HEK293 (cell line): ENCODE data around the gene PKD2.

ENCODE experiments used
- BCL11A ChIP-seq: fragments of 450-650 bp; formaldehyde crosslinking; IDR thresholded peaks from 2 replicates; pipeline ENCODE4 v1.5.1; 2016; ENCODE audit warnings: low read depth, missing biosample characterization, missing genetic modification characterization
- GLIS2 ChIP-seq: fragments of 450-650 bp; formaldehyde crosslinking; IDR thresholded peaks from 2 replicates; pipeline ENCODE4 v1.5.1; 2016; ENCODE audit warnings: missing biosample characterization, missing genetic modification characterization
- HOXA7 ChIP-seq: sonication (generic); formaldehyde crosslinking; IDR thresholded peaks from 2 replicates; pipeline ENCODE4 v1.8.1; 2022; ENCODE audit warnings: missing genetic modification reagents, borderline replicate concordance
- ZFP41 ChIP-seq: fragments of 450-650 bp; formaldehyde crosslinking; IDR thresholded peaks from 2 replicates; pipeline ENCODE4 v1.5.1; 2016; ENCODE audit warnings: missing biosample characterization, missing genetic modification characterization, borderline replicate concordance
- ZNF19 ChIP-seq: fragments of 450-650 bp; formaldehyde crosslinking; IDR thresholded peaks from 2 replicates; pipeline ENCODE4; 2016; ENCODE audit warnings: missing biosample characterization, missing genetic modification characterization, low read depth
- ZNF24 ChIP-seq: fragments of 450-650 bp; formaldehyde crosslinking; IDR thresholded peaks from 2 replicates; pipeline ENCODE4 v1.5.1; 2016; ENCODE audit warnings: missing biosample characterization, missing genetic modification characterization
- ZNF37A ChIP-seq: fragments of 450-650 bp; IDR thresholded peaks from 2 replicates; pipeline ENCODE4 v1.5.1; 2018; ENCODE audit warnings: missing biosample characterization, missing genetic modification characterization
- ZNF776 ChIP-seq: fragments of 450-650 bp; formaldehyde crosslinking; IDR thresholded peaks from 2 replicates; pipeline ENCODE4 v1.5.0; 2017; ENCODE audit warnings: missing biosample characterization, missing genetic modification characterization, borderline replicate concordance
- ZNF792 ChIP-seq: fragments of 450-650 bp; formaldehyde crosslinking; IDR thresholded peaks from 2 replicates; pipeline ENCODE4 v1.5.1; 2016; ENCODE audit warnings: missing biosample characterization, missing genetic modification characterization
- ZNF843 ChIP-seq: fragments of 450-650 bp; formaldehyde crosslinking; IDR thresholded peaks from 2 replicates; pipeline ENCODE4 v1.5.1; 2016; ENCODE audit warnings: missing biosample characterization, missing genetic modification characterization
- TF ChIP-seq, protein P1 (sequence below): fragments of 450-650 bp; formaldehyde crosslinking; IDR thresholded peaks from 2 replicates; pipeline ENCODE4 v1.5.1; 2016; ENCODE audit warnings: missing biosample characterization, missing genetic modification characterization
- TF ChIP-seq, protein P2 (sequence below): fragments of 450-650 bp; formaldehyde crosslinking; IDR thresholded peaks from 2 replicates; pipeline ENCODE4 v1.5.1; 2016; ENCODE audit warnings: missing biosample characterization, missing genetic modification characterization
- TF ChIP-seq, protein P3 (sequence below): fragments of 450-650 bp; formaldehyde crosslinking; IDR thresholded peaks from 2 replicates; pipeline ENCODE4 v1.5.1; 2016; ENCODE audit warnings: missing biosample characterization, missing genetic modification characterization
- TF ChIP-seq, protein P4 (sequence below): fragments of 450-650 bp; formaldehyde crosslinking; IDR thresholded peaks from 2 replicates; pipeline ENCODE4 v1.5.1; 2016; ENCODE audit warnings: missing biosample characterization, missing genetic modification characterization
- TF ChIP-seq, protein P5 (sequence below): fragments of 450-650 bp; formaldehyde crosslinking; IDR thresholded peaks from 2 replicates; pipeline ENCODE4 v1.5.1; 2016; ENCODE audit warnings: missing biosample characterization, missing genetic modification characterization
- TF ChIP-seq, protein P6 (sequence below): fragments of 450-650 bp; formaldehyde crosslinking; IDR thresholded peaks from 2 replicates; pipeline ENCODE4 v1.5.1; 2016; ENCODE audit warnings: missing biosample characterization, missing genetic modification characterization
- TF ChIP-seq, protein P7 (sequence below): fragments of 450-650 bp; formaldehyde crosslinking; IDR thresholded peaks from 2 replicates; pipeline ENCODE4 v1.5.1; 2017; ENCODE audit warnings: missing biosample characterization, missing genetic modification characterization
- TF ChIP-seq, protein P8 (sequence below): fragments of 450-650 bp; formaldehyde crosslinking; IDR thresholded peaks from 2 replicates; pipeline ENCODE4 v1.5.1; 2016; ENCODE audit warnings: missing biosample characterization, missing genetic modification characterization
- TF ChIP-seq, protein P9 (sequence below): fragments of 450-650 bp; formaldehyde crosslinking; IDR thresholded peaks from 2 replicates; pipeline ENCODE4 v1.5.1; 2016; ENCODE audit warnings: missing biosample characterization, missing genetic modification characterization

Gene PKD2

DNA sequence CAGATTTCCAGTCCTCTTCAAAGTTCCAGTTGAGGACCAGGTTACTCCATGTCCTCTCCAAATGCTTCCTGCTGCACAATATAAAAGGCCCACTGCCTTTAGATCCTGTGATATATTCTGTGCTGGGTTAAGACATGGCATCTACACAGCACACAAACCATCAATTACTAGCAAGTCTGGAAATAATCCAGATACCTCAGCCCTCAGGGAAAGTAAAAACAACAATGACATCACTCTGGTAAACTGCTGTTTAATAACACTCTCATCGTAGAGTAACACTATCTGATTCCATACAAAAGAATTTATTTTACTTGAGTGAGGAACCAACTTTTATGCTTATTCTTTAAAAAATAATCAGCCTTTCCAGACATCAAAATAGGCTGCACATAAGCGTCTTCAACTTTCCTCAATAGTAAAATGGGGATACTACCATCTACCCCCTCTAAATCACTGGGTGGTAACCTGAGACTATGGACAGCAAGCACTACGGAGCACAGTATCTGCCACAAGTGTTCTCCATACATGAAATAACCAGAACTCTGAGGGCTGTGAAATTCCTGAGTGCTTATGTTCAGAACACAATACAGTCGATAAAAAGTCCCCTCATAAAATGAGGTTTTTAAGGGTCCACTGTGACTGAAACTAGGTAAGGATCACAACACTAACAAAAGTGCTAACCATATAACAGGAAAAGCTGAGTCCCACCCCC, 97.6 kb downstream of the PKD2 start (continued):
- TF ChIP-seq ZNF843 (tag by site-specific recombination) (peak; percentile 78), GLIS2 (no peak), ZNF37A (tag by site-specific recombination) (no peak), ZNF792 (no peak), ZNF19 (tag by site-specific recombination) (no peak), BCL11A (no peak), ZNF776 (no peak), HOXA7 (CRISPR knock-in tag) (no peak), ZFP41 (tag by site-specific recombination) (no peak), ZNF24 (tag by site-specific recombination) (peak; percentile 77)
- TF ChIP-seq, protein P1, sequence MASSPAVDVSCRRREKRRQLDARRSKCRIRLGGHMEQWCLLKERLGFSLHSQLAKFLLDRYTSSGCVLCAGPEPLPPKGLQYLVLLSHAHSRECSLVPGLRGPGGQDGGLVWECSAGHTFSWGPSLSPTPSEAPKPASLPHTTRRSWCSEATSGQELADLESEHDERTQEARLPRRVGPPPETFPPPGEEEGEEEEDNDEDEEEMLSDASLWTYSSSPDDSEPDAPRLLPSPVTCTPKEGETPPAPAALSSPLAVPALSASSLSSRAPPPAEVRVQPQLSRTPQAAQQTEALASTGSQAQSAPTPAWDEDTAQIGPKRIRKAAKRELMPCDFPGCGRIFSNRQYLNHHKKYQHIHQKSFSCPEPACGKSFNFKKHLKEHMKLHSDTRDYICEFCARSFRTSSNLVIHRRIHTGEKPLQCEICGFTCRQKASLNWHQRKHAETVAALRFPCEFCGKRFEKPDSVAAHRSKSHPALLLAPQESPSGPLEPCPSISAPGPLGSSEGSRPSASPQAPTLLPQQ (tag by site-specific recombination): 0 out of 2 replicates have a peak, but pooled peaks have one; percentile 41
- TF ChIP-seq, protein P2, sequence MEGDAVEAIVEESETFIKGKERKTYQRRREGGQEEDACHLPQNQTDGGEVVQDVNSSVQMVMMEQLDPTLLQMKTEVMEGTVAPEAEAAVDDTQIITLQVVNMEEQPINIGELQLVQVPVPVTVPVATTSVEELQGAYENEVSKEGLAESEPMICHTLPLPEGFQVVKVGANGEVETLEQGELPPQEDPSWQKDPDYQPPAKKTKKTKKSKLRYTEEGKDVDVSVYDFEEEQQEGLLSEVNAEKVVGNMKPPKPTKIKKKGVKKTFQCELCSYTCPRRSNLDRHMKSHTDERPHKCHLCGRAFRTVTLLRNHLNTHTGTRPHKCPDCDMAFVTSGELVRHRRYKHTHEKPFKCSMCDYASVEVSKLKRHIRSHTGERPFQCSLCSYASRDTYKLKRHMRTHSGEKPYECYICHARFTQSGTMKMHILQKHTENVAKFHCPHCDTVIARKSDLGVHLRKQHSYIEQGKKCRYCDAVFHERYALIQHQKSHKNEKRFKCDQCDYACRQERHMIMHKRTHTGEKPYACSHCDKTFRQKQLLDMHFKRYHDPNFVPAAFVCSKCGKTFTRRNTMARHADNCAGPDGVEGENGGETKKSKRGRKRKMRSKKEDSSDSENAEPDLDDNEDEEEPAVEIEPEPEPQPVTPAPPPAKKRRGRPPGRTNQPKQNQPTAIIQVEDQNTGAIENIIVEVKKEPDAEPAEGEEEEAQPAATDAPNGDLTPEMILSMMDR: no peak
- TF ChIP-seq, protein P3, sequence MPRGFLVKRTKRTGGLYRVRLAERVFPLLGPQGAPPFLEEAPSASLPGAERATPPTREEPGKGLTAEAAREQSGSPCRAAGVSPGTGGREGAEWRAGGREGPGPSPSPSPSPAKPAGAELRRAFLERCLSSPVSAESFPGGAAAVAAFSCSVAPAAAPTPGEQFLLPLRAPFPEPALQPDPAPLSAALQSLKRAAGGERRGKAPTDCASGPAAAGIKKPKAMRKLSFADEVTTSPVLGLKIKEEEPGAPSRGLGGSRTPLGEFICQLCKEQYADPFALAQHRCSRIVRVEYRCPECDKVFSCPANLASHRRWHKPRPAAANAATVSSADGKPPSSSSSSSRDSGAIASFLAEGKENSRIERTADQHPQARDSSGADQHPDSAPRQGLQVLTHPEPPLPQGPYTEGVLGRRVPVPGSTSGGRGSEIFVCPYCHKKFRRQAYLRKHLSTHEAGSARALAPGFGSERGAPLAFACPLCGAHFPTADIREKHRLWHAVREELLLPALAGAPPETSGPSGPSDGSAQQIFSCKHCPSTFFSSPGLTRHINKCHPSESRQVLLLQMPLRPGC (tag by site-specific recombination): peak; percentile 62; the same call in 1 of the 2 replicates
- TF ChIP-seq, protein P4, sequence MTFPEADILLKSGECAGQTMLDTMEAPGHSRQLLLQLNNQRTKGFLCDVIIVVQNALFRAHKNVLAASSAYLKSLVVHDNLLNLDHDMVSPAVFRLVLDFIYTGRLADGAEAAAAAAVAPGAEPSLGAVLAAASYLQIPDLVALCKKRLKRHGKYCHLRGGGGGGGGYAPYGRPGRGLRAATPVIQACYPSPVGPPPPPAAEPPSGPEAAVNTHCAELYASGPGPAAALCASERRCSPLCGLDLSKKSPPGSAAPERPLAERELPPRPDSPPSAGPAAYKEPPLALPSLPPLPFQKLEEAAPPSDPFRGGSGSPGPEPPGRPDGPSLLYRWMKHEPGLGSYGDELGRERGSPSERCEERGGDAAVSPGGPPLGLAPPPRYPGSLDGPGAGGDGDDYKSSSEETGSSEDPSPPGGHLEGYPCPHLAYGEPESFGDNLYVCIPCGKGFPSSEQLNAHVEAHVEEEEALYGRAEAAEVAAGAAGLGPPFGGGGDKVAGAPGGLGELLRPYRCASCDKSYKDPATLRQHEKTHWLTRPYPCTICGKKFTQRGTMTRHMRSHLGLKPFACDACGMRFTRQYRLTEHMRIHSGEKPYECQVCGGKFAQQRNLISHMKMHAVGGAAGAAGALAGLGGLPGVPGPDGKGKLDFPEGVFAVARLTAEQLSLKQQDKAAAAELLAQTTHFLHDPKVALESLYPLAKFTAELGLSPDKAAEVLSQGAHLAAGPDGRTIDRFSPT (tag by site-specific recombination): peak; percentile 56; the same call in 1 of the 2 replicates
- TF ChIP-seq, protein P5, sequence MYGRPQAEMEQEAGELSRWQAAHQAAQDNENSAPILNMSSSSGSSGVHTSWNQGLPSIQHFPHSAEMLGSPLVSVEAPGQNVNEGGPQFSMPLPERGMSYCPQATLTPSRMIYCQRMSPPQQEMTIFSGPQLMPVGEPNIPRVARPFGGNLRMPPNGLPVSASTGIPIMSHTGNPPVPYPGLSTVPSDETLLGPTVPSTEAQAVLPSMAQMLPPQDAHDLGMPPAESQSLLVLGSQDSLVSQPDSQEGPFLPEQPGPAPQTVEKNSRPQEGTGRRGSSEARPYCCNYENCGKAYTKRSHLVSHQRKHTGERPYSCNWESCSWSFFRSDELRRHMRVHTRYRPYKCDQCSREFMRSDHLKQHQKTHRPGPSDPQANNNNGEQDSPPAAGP (tag by site-specific recombination): no peak
- TF ChIP-seq, protein P6, sequence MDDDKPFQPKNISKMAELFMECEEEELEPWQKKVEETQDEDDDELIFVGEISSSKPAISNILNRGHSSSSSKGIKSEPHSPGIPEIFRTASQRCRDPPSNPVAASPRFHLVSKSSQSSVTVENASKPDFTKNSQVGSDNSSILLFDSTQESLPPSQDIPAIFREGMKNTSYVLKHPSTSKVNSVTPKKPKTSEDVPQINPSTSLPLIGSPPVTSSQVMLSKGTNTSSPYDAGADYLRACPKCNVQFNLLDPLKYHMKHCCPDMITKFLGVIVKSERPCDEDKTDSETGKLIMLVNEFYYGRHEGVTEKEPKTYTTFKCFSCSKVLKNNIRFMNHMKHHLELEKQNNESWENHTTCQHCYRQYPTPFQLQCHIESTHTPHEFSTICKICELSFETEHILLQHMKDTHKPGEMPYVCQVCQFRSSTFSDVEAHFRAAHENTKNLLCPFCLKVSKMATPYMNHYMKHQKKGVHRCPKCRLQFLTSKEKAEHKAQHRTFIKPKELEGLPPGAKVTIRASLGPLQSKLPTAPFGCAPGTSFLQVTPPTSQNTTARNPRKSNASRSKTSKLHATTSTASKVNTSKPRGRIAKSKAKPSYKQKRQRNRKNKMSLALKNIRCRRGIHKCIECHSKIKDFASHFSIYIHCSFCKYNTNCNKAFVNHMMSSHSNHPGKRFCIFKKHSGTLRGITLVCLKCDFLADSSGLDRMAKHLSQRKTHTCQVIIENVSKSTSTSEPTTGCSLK (tag by site-specific recombination): no peak
- TF ChIP-seq, protein P7, sequence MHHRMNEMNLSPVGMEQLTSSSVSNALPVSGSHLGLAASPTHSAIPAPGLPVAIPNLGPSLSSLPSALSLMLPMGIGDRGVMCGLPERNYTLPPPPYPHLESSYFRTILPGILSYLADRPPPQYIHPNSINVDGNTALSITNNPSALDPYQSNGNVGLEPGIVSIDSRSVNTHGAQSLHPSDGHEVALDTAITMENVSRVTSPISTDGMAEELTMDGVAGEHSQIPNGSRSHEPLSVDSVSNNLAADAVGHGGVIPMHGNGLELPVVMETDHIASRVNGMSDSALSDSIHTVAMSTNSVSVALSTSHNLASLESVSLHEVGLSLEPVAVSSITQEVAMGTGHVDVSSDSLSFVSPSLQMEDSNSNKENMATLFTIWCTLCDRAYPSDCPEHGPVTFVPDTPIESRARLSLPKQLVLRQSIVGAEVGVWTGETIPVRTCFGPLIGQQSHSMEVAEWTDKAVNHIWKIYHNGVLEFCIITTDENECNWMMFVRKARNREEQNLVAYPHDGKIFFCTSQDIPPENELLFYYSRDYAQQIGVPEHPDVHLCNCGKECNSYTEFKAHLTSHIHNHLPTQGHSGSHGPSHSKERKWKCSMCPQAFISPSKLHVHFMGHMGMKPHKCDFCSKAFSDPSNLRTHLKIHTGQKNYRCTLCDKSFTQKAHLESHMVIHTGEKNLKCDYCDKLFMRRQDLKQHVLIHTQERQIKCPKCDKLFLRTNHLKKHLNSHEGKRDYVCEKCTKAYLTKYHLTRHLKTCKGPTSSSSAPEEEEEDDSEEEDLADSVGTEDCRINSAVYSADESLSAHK: no peak
- TF ChIP-seq, protein P8, sequence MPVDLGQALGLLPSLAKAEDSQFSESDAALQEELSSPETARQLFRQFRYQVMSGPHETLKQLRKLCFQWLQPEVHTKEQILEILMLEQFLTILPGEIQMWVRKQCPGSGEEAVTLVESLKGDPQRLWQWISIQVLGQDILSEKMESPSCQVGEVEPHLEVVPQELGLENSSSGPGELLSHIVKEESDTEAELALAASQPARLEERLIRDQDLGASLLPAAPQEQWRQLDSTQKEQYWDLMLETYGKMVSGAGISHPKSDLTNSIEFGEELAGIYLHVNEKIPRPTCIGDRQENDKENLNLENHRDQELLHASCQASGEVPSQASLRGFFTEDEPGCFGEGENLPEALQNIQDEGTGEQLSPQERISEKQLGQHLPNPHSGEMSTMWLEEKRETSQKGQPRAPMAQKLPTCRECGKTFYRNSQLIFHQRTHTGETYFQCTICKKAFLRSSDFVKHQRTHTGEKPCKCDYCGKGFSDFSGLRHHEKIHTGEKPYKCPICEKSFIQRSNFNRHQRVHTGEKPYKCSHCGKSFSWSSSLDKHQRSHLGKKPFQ: no peak
- TF ChIP-seq, protein P9, sequence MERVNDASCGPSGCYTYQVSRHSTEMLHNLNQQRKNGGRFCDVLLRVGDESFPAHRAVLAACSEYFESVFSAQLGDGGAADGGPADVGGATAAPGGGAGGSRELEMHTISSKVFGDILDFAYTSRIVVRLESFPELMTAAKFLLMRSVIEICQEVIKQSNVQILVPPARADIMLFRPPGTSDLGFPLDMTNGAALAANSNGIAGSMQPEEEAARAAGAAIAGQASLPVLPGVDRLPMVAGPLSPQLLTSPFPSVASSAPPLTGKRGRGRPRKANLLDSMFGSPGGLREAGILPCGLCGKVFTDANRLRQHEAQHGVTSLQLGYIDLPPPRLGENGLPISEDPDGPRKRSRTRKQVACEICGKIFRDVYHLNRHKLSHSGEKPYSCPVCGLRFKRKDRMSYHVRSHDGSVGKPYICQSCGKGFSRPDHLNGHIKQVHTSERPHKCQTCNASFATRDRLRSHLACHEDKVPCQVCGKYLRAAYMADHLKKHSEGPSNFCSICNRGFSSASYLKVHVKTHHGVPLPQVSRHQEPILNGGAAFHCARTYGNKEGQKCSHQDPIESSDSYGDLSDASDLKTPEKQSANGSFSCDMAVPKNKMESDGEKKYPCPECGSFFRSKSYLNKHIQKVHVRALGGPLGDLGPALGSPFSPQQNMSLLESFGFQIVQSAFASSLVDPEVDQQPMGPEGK: 0 out of 2 replicates have a peak, but pooled peaks have one; percentile 17
